K562 (cell line): ENCODE data around the gene CAPN3. TPM values are rescaled to one million over a fixed set of nuclear protein-coding genes. Genes with fewer than 3 reads are reported as not detected.

Source experiments
- CGGBP1 ChIP-seq: fragments of 250-450 bp; sonication (Bioruptor Pico); IDR thresholded peaks from 2 replicates; pipeline ENCODE4 v1.9.0; 2021; ENCODE audit warnings: mild to moderate bottlenecking
- COPS2 ChIP-seq: fragments of 450-650 bp; conservative IDR thresholded peaks from 2 replicates; pipeline ENCODE4 v1.6.1; 2016; ENCODE audit warnings: mild to moderate bottlenecking, moderate library complexity
- ELF2 ChIP-seq: fragments of 250-450 bp; sonication (Bioruptor Pico); IDR thresholded peaks from 2 replicates; pipeline ENCODE4 v1.5.0; 2021; ENCODE audit warnings: mild to moderate bottlenecking
- EZH2 ChIP-seq: IDR thresholded peaks from 2 replicates; pipeline ENCODE4 v1.6.1; 2012; ENCODE audit warnings: low read depth, mild to moderate bottlenecking, inconsistent platforms, low read length, borderline replicate concordance
- FUS ChIP-seq: fragments of 200-400 bp; formaldehyde crosslinking; optimal IDR thresholded peaks from 2 replicates; pipeline ENCODE3; 2017; ENCODE audit warnings: low read depth, low read length
- HMG20B ChIP-seq: fragments of 250-450 bp; sonication (Bioruptor Pico); IDR thresholded peaks from 2 replicates; pipeline ENCODE4 v1.5.0; 2021; ENCODE audit warnings: mild to moderate bottlenecking
- MAFF ChIP-seq: IDR thresholded peaks from 2 replicates; pipeline ENCODE4 v1.6.1; 2012; ENCODE audit warnings: low read length, improper control_type of control experiment
- PYGO2 ChIP-seq: fragments of 450-650 bp; IDR thresholded peaks from 2 replicates; pipeline ENCODE4 v1.6.1; 2016; ENCODE audit warnings: mild to moderate bottlenecking, missing genetic modification characterization, moderate library complexity, missing compliant biosample characterization
- ZBTB33 ChIP-seq: sonication (generic); formaldehyde crosslinking; IDR thresholded peaks from 2 replicates; pipeline ENCODE4 v1.8.1; 2023; ENCODE audit warnings: mild to moderate bottlenecking, missing genetic modification reagents
- ZNF133 ChIP-seq: fragments of 250-450 bp; sonication (Bioruptor Pico); IDR thresholded peaks from 2 replicates; pipeline ENCODE4 v1.4.0; 2020; ENCODE audit warnings: mild to moderate bottlenecking
- ZNF668 ChIP-seq: fragments of 250-450 bp; sonication (Bioruptor Pico); IDR thresholded peaks from 2 replicates; pipeline ENCODE4 v1.8.0; 2022; ENCODE audit warnings: mild to moderate bottlenecking, inconsistent platforms
- polyA plus RNA-seq, 8 experiments: library from polyadenylated mRNA; depleted of rRNA in 4 of 8; stranded (reverse) in 5 of 8; unstranded in 3 of 8; fragments of >200 nt; fragmentation: Nextera tagmentation in 2 of 8; fragmentation: Illumina TruSeq in 1 of 8; extraction: Ambion mirVana in 2 of 8; extraction: Trizol in 1 of 8; gene quantifications; 2 replicates each; pipeline versions ENCODE4 v1.2.1 to v1.2.3, GENCODE V29; 2011 to 2014; ENCODE audit warnings: inconsistent platforms in 1 of 8, missing spikeins in 1 of 8
- total RNA-seq, 7 experiments: library from RNA; depleted of rRNA in 6 of 7; stranded (reverse); fragments of >200 nt in 6 of 7; fragmentation: Illumina TruSeq in 2 of 7; extraction: Trizol in 2 of 7; gene quantifications; 2 replicates each; pipeline versions ENCODE4 v1.2.1 to v1.2.3, GENCODE V29; 2011 to 2021; ENCODE audit warnings: low replicate concordance in 1 of 7

Gene CAPN3
- total and polyA plus RNA-seq, 9 of the 15 experiments (the other 6 are each of a cell fraction or from before 2014, with no cell fraction given): 0.03 to 0.34 (median 0.20) TPM; not detected in 2

- TF ChIP-seq ZNF668 (CRISPR knock-in tag) (no peak), FUS (no peak), MAFF (no peak), ZBTB33 (CRISPR knock-in tag) (no peak), COPS2 (no peak), ZNF133 (CRISPR knock-in tag) (no peak), PYGO2 (tag) (no peak), EZH2 (no peak), ELF2 (CRISPR knock-in tag) (no peak), CGGBP1 (CRISPR knock-in tag) (no peak), HMG20B (CRISPR knock-in tag) (no peak)
Measured at GRCh38 chr15:42332331-42332730, 27.0 kb upstream of the CAPN3 start (continued).
